ENCODE results near the gene KIF26B.
"Not testable (repeated sequence)": the region's sequence is repeated elsewhere in the genome, so short reads cannot be mapped to it uniquely, and the experiment has no call there.

Gene KIF26B

GRCh38 chr1:245693941-245694752, 539.4 kb downstream of the KIF26B start:
- no peak for DNase-seq (ENCODE audit: low read depth, low spot score)
- no peak overlapping the region for H3K27ac ChIP-seq

- no peak overlapping the region for H3K27ac ChIP-seq
- DNase-seq (ENCODE audit: low read depth, low spot score) = no peak
Measured at GRCh38 chr1:245694753-245695195, 540.0 kb downstream of the KIF26B start.

- H3K27ac ChIP-seq = no peak overlapping the region
- no peak for DNase-seq (ENCODE audit: low read depth, low spot score)
Measured at GRCh38 chr1:245695211-245695610, 540.4 kb downstream of the KIF26B start.

- H3K27ac ChIP-seq; DNase-seq (ENCODE audit: low read depth, low spot score): not testable (repeated sequence)
Measured at GRCh38 chr1:245695701-245696100, 540.9 kb downstream of the KIF26B start.

- H3K27ac ChIP-seq = no peak overlapping the region
- no peak for DNase-seq (ENCODE audit: low read depth, low spot score)
Measured at GRCh38 chr1:245698116-245698515, 543.3 kb downstream of the KIF26B start.

GRCh38 chr1:245698860-245699259, 544.1 kb downstream of the KIF26B start:
- H3K27ac ChIP-seq = no peak overlapping the region
- no peak for DNase-seq (ENCODE audit: low read depth, low spot score)

- DNase-seq (ENCODE audit: low read depth, low spot score) = no peak
- no peak overlapping the region for H3K27ac ChIP-seq
Measured at GRCh38 chr1:245700631-245701030, 545.8 kb downstream of the KIF26B start.

GRCh38 chr1:245701631-245702030, 546.8 kb downstream of the KIF26B start:
- DNase-seq (ENCODE audit: low read depth, low spot score) = no peak
- H3K27ac ChIP-seq = no peak overlapping the region

GRCh38 chr1:245702346-245702745, 547.6 kb downstream of the KIF26B start:
- no peak for DNase-seq (ENCODE audit: low read depth, low spot score)
- no peak overlapping the region for H3K27ac ChIP-seq

GRCh38 chr1:245704341-245704740, 549.6 kb downstream of the KIF26B start:
- H3K27ac ChIP-seq = no peak overlapping the region
- no peak for DNase-seq (ENCODE audit: low read depth, low spot score)

- no peak for DNase-seq (ENCODE audit: low read depth, low spot score)
Measured at GRCh38 chr1:245704765-245705164, 550.0 kb downstream of the KIF26B start.

GRCh38 chr1:245707941-245708340, 553.2 kb downstream of the KIF26B start:
- H3K27ac ChIP-seq = no peak overlapping the region
- no peak for DNase-seq (ENCODE audit: low read depth, low spot score)

More at GRCh38 chr1:245704765-245705164, 550.0 kb downstream of the KIF26B start:
- H3K27ac ChIP-seq = no peak overlapping the region

GRCh38 chr1:245710961-245711903, 556.4 kb downstream of the KIF26B start:
- no peak for DNase-seq (ENCODE audit: low read depth, low spot score)
- no peak overlapping the region for H3K27ac ChIP-seq

- DNase-seq (ENCODE audit: low read depth, low spot score); H3K27ac ChIP-seq: not testable (repeated sequence)
Measured at GRCh38 chr1:245714027-245714426, 559.2 kb downstream of the KIF26B start.

- no peak for DNase-seq (ENCODE audit: low read depth, low spot score)
- no peak overlapping the region for H3K27ac ChIP-seq
Measured at GRCh38 chr1:245715291-245715701, 560.5 kb downstream of the KIF26B start.

- peak; percentile 91 for DNase-seq (ENCODE audit: low read depth, low spot score)
- no peak overlapping the region for H3K27ac ChIP-seq
Measured at GRCh38 chr1:245715970-245716369, 561.2 kb downstream of the KIF26B start.

- DNase-seq (ENCODE audit: low read depth, low spot score) = no peak
- H3K27ac ChIP-seq = no peak overlapping the region
Measured at GRCh38 chr1:245716561-245716960, 561.8 kb downstream of the KIF26B start.

GRCh38 chr1:245717611-245718010, 562.8 kb downstream of the KIF26B start:
- DNase-seq (ENCODE audit: low read depth, low spot score) = no peak
- no peak overlapping the region for H3K27ac ChIP-seq

- no peak for DNase-seq (ENCODE audit: low read depth, low spot score)
- H3K27ac ChIP-seq = no peak overlapping the region
Measured at GRCh38 chr1:245718123-245718522, 563.3 kb downstream of the KIF26B start.

- no peak overlapping the region for H3K27ac ChIP-seq
- no peak for DNase-seq (ENCODE audit: low read depth, low spot score)
Measured at GRCh38 chr1:245718951-245719350, 564.2 kb downstream of the KIF26B start.

- DNase-seq (ENCODE audit: low read depth, low spot score) = no peak
- no peak overlapping the region for H3K27ac ChIP-seq
Measured at GRCh38 chr1:245721488-245721887, 566.7 kb downstream of the KIF26B start.

All from epithelial cell of prostate (primary cell).